GM12878 (cell line): Measurements from ENCODE around the gene REEP3. TPM values are rescaled to one million over a fixed set of nuclear protein-coding genes. Genes with fewer than 3 reads are reported as not detected.

Experiments
- ATAC-seq: fragments of 200-7000 bp; cut with Tn5 transposase; 3 replicates; pipeline ENCODE4 v1.9.1; 2020; ENCODE audit warnings: mild to moderate bottlenecking, moderate library complexity
- BruUV-seq: library from RNA; stranded (reverse); fragments of 400-500 nt; replicated peaks from 2 replicates; lab custom pipeline; 2021; lab: Mats Ljungman, UMichigan
- CTCF ChIA-PET: fragments of 300-600 bp; sonication (Branson Sonifier 250); formaldehyde crosslinking; extraction: SDS; loops from one replicate; lab custom pipeline; 2021; ENCODE audit warnings: inconsistent platforms; lab: Yijun Ruan, JAX
- POLR2A ChIA-PET: fragments of 350-600 bp; formaldehyde crosslinking; extraction: SDS; loops from one replicate; lab custom pipeline; 2021; ENCODE audit warnings: inconsistent platforms; lab: Charles Lee
- RAD21 ChIA-PET: fragments of 300-600 bp; sonication (Branson Sonifier 250); formaldehyde crosslinking; loops from one replicate; lab custom pipeline; 2023; ENCODE audit warnings: antibody characterized with exemption; ENCODE audit not compliant: unreplicated experiment; lab: Charles Lee
- SMC1A ChIA-PET: fragments of 300-600 bp; sonication (Branson Sonifier 250); formaldehyde crosslinking; loops from one replicate; lab custom pipeline; 2023; ENCODE audit not compliant: unreplicated experiment, uncharacterized antibody; lab: Charles Lee
- DNase-seq: peaks from one replicate; pipeline ENCODE4 v3.0.0-alpha.2; 2011; ENCODE audit warnings: low read depth, low spot score
- FAIRE-seq: peaks from 3 replicates; lab custom pipeline; 2011; peaks lifted over from hg19 to GRCh38; lab: Jason Lieb, UNC
- H2AFZ ChIP-seq: 2 replicates; pipeline ENCODE4 v1.6.0; 2011; ENCODE audit warnings: low read depth, low read length, control low read depth; ENCODE audit not compliant: control insufficient read depth
- H3K27ac ChIP-seq: 2 replicates; pipeline ENCODE4 v1.5.1; 2011; ENCODE audit warnings: control low read depth; ENCODE audit not compliant: control insufficient read depth, insufficient read depth
- H3K27me3 ChIP-seq, 2 experiments: replicated peaks in 1 of 2; 2 replicates each; pipeline versions ENCODE4 v1.6.0 to v1.6.1; 2011; ENCODE audit warnings: low read length in 1 of 2; ENCODE audit not compliant: control insufficient read depth in 2 of 2, insufficient read depth in 2 of 2
- H3K36me3 ChIP-seq, 2 experiments: 2 replicates each; pipeline ENCODE4 v1.5.1; 2011; ENCODE audit warnings: low read length in 1 of 2; ENCODE audit not compliant: control insufficient read depth in 2 of 2, insufficient read depth in 2 of 2
- H3K4me1 ChIP-seq: 2 replicates; pipeline ENCODE4 v1.6.1; 2011; ENCODE audit warnings: mild to moderate bottlenecking, low read length, moderate library complexity, mixed read lengths; ENCODE audit not compliant: control insufficient read depth, insufficient read depth
- H3K4me2 ChIP-seq: 2 replicates; pipeline ENCODE4 v1.6.0; 2011; ENCODE audit warnings: control low read depth; ENCODE audit not compliant: control insufficient read depth, insufficient read depth
- H3K4me3 ChIP-seq: fragments of 200-600 bp; sonication (generic); 2 replicates; pipeline ENCODE4 v1.5.1; 2016
- H3K79me2 ChIP-seq: 2 replicates; pipeline ENCODE4 v1.6.0; 2011; ENCODE audit warnings: low read length; ENCODE audit not compliant: control insufficient read depth, insufficient read depth
- H3K9ac ChIP-seq: 2 replicates; pipeline ENCODE4 v1.8.0; 2011; ENCODE audit warnings: low read length, control low read depth, mixed read lengths; ENCODE audit not compliant: control insufficient read depth, insufficient read depth
- H3K9me3 ChIP-seq: replicated peaks from 3 replicates; pipeline ENCODE4 v1.5.1; 2011; ENCODE audit warnings: mild to moderate bottlenecking, low read length; ENCODE audit not compliant: control insufficient read depth, insufficient read depth
- H4K20me1 ChIP-seq: 2 replicates; pipeline ENCODE4 v1.6.0; 2011; ENCODE audit not compliant: control insufficient read depth, insufficient read depth
- EGR1 ChIP-seq, 2 experiments: IDR thresholded peaks; 1 replicate in 1 of 2; 2 replicates in 1 of 2; pipeline ENCODE4 v1.6.1; 2011 to 2012; ENCODE audit warnings: low read depth in 2 of 2, low read length in 2 of 2, borderline replicate concordance in 1 of 2, mild to moderate bottlenecking in 1 of 2, moderate library complexity in 1 of 2
- GATAD2B ChIP-seq: fragments of 450-650 bp; conservative IDR thresholded peaks from 2 replicates; pipeline ENCODE4 v1.6.1; 2017; ENCODE audit warnings: low read depth, mild to moderate bottlenecking, moderate library complexity
- MYC ChIP-seq: IDR thresholded peaks from 2 replicates; pipeline ENCODE4 v1.6.1; 2011; ENCODE audit warnings: mild to moderate bottlenecking, low read length, moderate library complexity, inconsistent platforms; ENCODE audit not compliant: insufficient read depth, insufficient replicate concordance, insufficient read length, severe bottlenecking
- NFIC ChIP-seq: IDR thresholded peaks from 2 replicates; pipeline ENCODE4 v1.6.1; 2012; ENCODE audit warnings: low read depth, mild to moderate bottlenecking, inconsistent platforms, low read length, moderate library complexity
- NR2F1 ChIP-seq: fragments of 450-650 bp; conservative IDR thresholded peaks from 2 replicates; pipeline ENCODE4 v1.6.1; 2017; ENCODE audit warnings: mild to moderate bottlenecking
- PML ChIP-seq: IDR thresholded peaks from 2 replicates; pipeline ENCODE4 v1.6.1; 2012; ENCODE audit warnings: low read length, inconsistent platforms
- RCOR1 ChIP-seq: conservative IDR thresholded peaks from 2 replicates; pipeline ENCODE4 v1.6.1; 2012; ENCODE audit warnings: low read depth, low read length, improper control_type of control experiment
- SPI1 ChIP-seq: IDR thresholded peaks from 2 replicates; pipeline ENCODE4 v1.6.1; 2011; ENCODE audit warnings: low read depth, mild to moderate bottlenecking, low read length, moderate library complexity, borderline replicate concordance; ENCODE audit not compliant: insufficient read depth
- TCF7 ChIP-seq: IDR thresholded peaks from 2 replicates; pipeline ENCODE4 v1.6.1; 2014; ENCODE audit warnings: antibody characterized with exemption, borderline replicate concordance
- ZNF622 ChIP-seq: fragments of 450-650 bp; IDR thresholded peaks from 2 replicates; pipeline ENCODE4 v1.6.1; 2017; ENCODE audit warnings: mild to moderate bottlenecking, inconsistent platforms
- ZZZ3 ChIP-seq: IDR thresholded peaks from 2 replicates; pipeline ENCODE4 v1.6.1; 2011; ENCODE audit warnings: low read depth; ENCODE audit not compliant: control insufficient read depth, insufficient read length
- WGBS: methylation state at CpG from one replicate; pipeline ENCODE4 v1.1.6; 2016; ENCODE audit warnings: low lambda C conversion rate; ENCODE audit not compliant: insufficient replicate concordance, insufficient coverage; ENCODE audit errors: missing lambda C conversion rate; 5-methylcytosine and 5-hydroxymethylcytosine counted together
- in situ Hi-C: fragments of 300-500 bp; cut with MboI; formaldehyde crosslinking; loops from 9 replicates; pipeline ENCODE4 v1.14.3; 2018; ENCODE audit warnings: mixed read lengths
- intact Hi-C: fragments of 100-400 bp; cut with micrococcal nuclease; formaldehyde crosslinking; loops from one replicate; pipeline ENCODE4 v1.14.2; 2022; ENCODE audit not compliant: unreplicated experiment
- polyA plus RNA-seq, 11 experiments: library from polyadenylated mRNA; depleted of rRNA in 4 of 11; unstranded in 6 of 11; stranded (reverse) in 5 of 11; fragments of >200 nt; fragmentation: Nextera tagmentation in 4 of 11; fragmentation: Illumina TruSeq in 1 of 11; extraction: Ambion mirVana in 4 of 11; extraction: Trizol in 1 of 11; gene quantifications; 1 replicate in 1 of 11; 2 replicates in 10 of 11; pipeline versions ENCODE4 v1.2.1 to v1.2.3, GENCODE V29; 2011 to 2016; ENCODE audit warnings: inconsistent platforms in 2 of 11, missing spikeins in 2 of 11, low read depth in 1 of 11
- total RNA-seq, 4 experiments: library from RNA; depleted of rRNA in 3 of 4; stranded (reverse); fragments of >200 nt in 3 of 4; fragmentation: Illumina TruSeq in 1 of 4; extraction: Trizol in 1 of 4; gene quantifications; 2 replicates each; pipeline versions ENCODE4 v1.2.1 to v1.2.3, GENCODE V29; 2013 to 2021
- TF ChIP-seq, protein P1 (sequence below): IDR thresholded peaks from 2 replicates; pipeline ENCODE4 v1.6.1; 2011; ENCODE audit warnings: borderline replicate concordance, low read depth, mild to moderate bottlenecking, moderate library complexity, low read length; ENCODE audit not compliant: insufficient read depth, poor library complexity, severe bottlenecking

REEP3 gene
- total and polyA plus RNA-seq, 10 of the 15 experiments (the other 5 are each of a cell fraction or from before 2014, with no cell fraction given) = 4.9 to 25.9 (median 16.2) TPM

DNA sequence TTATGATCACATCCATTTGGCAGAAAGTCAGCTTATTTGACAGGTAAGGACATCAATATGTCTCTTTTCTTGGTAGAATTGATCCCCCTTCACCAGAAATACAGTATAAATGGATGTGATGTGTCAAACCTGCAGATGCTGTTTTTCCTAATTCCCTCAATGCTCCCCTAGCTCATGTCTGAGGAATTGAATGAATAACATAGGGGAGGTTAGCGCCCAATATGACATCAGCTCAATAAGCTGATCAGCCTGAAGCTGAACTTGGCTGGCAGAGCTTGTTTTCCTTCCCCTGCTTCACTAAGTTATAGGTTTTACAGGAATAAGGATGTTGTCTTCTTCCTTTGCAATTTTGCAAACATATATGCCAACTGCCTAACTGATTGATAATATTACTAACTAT, 132.5 kb downstream of the REEP3 start:
- no peak overlapping the region for H3K27ac ChIP-seq
- H2AFZ ChIP-seq = no peak overlapping the region
- no peaks in the 10 kb centered on the region for H3K9me3 ChIP-seq
- no peak for DNase-seq
- SMC1A ChIA-PET = no interaction called here
- 7% methylated on average over 1 of the region's 1 CpG for WGBS
- H3K79me2 ChIP-seq = no peaks in the 10 kb centered on the region
- no peak for FAIRE-seq
- H3K4me3 ChIP-seq = no peak overlapping the region
- in situ Hi-C loops = no loop called here
- no peak overlapping the region for H3K9ac ChIP-seq
- H4K20me1 ChIP-seq = no peaks in the 10 kb centered on the region
- H3K4me2 ChIP-seq = no peak overlapping the region
- TF ChIP-seq NR2F1 (no peak), ZNF622 (no peak), ZZZ3 (no peak), GATAD2B (no peak), NFIC (no peak), EGR1 (IDR thresholded peaks at IDR 0.05; ENCODE audit: borderline replicate concordance in 1 of 2, low read depth in 2 of 2, low read length in 2 of 2) (no peak), PML (no peak), SPI1 (no peak), RCOR1 (no peak), TCF7 (no peak), MYC (no peak)
- TF ChIP-seq, protein P1, sequence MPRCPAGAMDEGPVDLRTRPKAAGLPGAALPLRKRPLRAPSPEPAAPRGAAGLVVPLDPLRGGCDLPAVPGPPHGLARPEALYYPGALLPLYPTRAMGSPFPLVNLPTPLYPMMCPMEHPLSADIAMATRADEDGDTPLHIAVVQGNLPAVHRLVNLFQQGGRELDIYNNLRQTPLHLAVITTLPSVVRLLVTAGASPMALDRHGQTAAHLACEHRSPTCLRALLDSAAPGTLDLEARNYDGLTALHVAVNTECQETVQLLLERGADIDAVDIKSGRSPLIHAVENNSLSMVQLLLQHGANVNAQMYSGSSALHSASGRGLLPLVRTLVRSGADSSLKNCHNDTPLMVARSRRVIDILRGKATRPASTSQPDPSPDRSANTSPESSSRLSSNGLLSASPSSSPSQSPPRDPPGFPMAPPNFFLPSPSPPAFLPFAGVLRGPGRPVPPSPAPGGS = no peak
- TF ChIP-seq, all 136 proteins: peak for 0
- BruUV-seq = no TSS peak
- intact Hi-C loops = no loop called here
- CTCF ChIA-PET = interaction anchor here (0.9 kb wide), 1 partner anchor 23 kb away, joined by 4 read pairs; no protein-coding TSS in a partner anchor
- H3K4me1 ChIP-seq = no peaks in the 10 kb centered on the region
- POLR2A ChIA-PET = interaction anchor here (0.6 kb wide), 1 partner anchor 722 kb away, joined by 4 read pairs; no protein-coding TSS in a partner anchor
- no peaks in the 10 kb centered on the region for H3K27me3 ChIP-seq
- no peak for ATAC-seq
- RAD21 ChIA-PET = interaction anchor here (0.6 kb wide), 1 partner anchor 509 kb away, joined by 4 read pairs; no protein-coding TSS in a partner anchor
- H3K36me3 ChIP-seq = no peaks in the 10 kb centered on the region
